ENCODE measurements around the gene IL10RA. TPM values are rescaled to one million over a fixed set of nuclear protein-coding genes. Genes with fewer than 3 reads are reported as not detected.

IL10RA gene
- total and polyA plus RNA-seq, 2 experiments from 2014 or later, result 0.10 TPM; not detected in 1

DNA sequence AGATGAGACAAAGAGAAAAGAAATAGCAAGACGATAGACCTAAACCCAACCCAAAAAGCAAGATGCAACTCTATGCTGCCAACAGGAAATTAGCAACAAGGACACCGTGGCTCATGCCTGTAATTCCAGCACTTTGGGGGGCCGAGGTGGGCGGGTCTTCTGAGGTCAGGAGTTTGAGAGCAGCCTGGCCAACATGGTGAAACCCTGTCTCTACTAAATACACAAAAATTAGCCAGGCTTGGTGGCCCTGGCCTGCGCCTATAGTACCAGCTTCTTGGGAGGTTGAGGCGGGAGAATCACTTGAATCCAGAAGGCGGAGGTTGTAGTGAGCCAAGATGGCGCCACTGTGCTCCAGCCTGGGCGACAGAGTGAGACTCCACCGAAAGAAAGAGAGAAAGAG, 24.3 kb upstream of the IL10RA start:
- H3K27ac ChIP-seq (ENCODE audit: low read depth), result no peak overlapping the region
- H3K79me2 ChIP-seq (replicated peaks; ENCODE audit: insufficient read depth), result no peaks in the 10 kb centered on the region
- Mint-ChIP-seq H3K27ac (no peak overlapping the region), H3K36me3 (ENCODE audit: low read depth) (no peaks in the 10 kb centered on the region), H3K4me1 (peaks cover 2% of the 10 kb centered on the region; the same call in 1 of the 3 replicates), H3K4me3 (no peak overlapping the region), H3K27me3 (ENCODE audit: insufficient read depth, low read depth, poor library complexity) (no peaks in the 10 kb centered on the region), H3K9me3 (no peaks in the 10 kb centered on the region)
- no peaks in the 10 kb centered on the region for H3K36me3 ChIP-seq (ENCODE audit: insufficient read depth)
- no peak overlapping the region for H3K4me3 ChIP-seq
- ATAC-seq (no peak), DNase-seq (ENCODE audit: low spot score) (peak; percentile 29)
- H3K4me2 ChIP-seq, result no peak overlapping the region
- H3K27me3 ChIP-seq (ENCODE audit: insufficient read depth), result no peaks in the 10 kb centered on the region
- no peaks in the 10 kb centered on the region for H3K4me1 ChIP-seq (ENCODE audit: insufficient read depth)
- TF ChIP-seq, protein P1, sequence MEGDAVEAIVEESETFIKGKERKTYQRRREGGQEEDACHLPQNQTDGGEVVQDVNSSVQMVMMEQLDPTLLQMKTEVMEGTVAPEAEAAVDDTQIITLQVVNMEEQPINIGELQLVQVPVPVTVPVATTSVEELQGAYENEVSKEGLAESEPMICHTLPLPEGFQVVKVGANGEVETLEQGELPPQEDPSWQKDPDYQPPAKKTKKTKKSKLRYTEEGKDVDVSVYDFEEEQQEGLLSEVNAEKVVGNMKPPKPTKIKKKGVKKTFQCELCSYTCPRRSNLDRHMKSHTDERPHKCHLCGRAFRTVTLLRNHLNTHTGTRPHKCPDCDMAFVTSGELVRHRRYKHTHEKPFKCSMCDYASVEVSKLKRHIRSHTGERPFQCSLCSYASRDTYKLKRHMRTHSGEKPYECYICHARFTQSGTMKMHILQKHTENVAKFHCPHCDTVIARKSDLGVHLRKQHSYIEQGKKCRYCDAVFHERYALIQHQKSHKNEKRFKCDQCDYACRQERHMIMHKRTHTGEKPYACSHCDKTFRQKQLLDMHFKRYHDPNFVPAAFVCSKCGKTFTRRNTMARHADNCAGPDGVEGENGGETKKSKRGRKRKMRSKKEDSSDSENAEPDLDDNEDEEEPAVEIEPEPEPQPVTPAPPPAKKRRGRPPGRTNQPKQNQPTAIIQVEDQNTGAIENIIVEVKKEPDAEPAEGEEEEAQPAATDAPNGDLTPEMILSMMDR (conservative IDR thresholded peaks at IDR 0.05; ENCODE audit: low read depth in 2 of 2), result peak; percentile 10 to 22; a peak in 2 of 4 replicates
- TF ChIP-seq ZNF331 (CRISPR knock-in tag; IDR thresholded peaks at IDR 0.05; ENCODE audit: low read depth) (no peak), JUNB (IDR thresholded peaks at IDR 0.05; ENCODE audit: unreplicated experiment) (no peak), EZH2phosphoT487 (IDR thresholded peaks at IDR 0.05; ENCODE audit: unreplicated experiment) (no peak), ZNF114 (CRISPR knock-in tag; IDR thresholded peaks at IDR 0.05) (no peak)
- no peaks in the 10 kb centered on the region for H3F3A ChIP-seq (replicated peaks; ENCODE audit: low read depth)
- no peaks in the 10 kb centered on the region for H4K20me1 ChIP-seq (replicated peaks; ENCODE audit: insufficient read depth)
- peak overlapping the region; percentile 66; the same call in 1 of the 2 replicates for H2AFZ ChIP-seq
- H3K9me2 ChIP-seq (ENCODE audit: insufficient read depth), result 0 out of 2 replicates have a peak, but pooled peaks cover 3% of the 10 kb centered on the region

DNA sequence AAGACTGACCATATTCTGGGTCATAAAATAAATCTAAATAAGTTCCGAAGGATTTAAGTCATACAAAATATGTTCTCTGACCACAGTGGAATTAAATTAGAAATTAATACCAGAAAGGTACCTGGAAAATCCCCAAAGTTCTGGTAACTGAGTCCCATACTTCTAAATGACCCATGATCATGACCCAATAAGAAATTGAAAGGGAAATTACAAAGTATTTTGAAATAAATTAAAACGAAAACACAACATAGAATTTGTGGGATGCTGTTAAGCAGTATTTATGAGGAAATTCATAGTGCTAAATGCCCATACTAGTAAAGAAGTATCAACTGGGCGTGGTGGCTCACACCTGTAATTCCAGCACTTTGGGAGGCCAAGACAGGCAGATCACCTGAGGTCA, 23.4 kb upstream of the IL10RA start:
- Histone ChIP-seq H3K9me2 (ENCODE audit: insufficient read depth) (0 out of 2 replicates have a peak, but pooled peaks cover 3% of the 10 kb centered on the region), H3K4me3 (no peak overlapping the region), H3K27ac (ENCODE audit: low read depth) (no peak overlapping the region), H3K79me2 (replicated peaks; ENCODE audit: insufficient read depth) (no peaks in the 10 kb centered on the region), H2AFZ (no peak overlapping the region), H4K20me1 (replicated peaks; ENCODE audit: insufficient read depth) (no peaks in the 10 kb centered on the region), H3F3A (replicated peaks; ENCODE audit: low read depth) (no peaks in the 10 kb centered on the region), H3K4me1 (ENCODE audit: insufficient read depth) (no peaks in the 10 kb centered on the region), H3K36me3 (ENCODE audit: insufficient read depth) (no peaks in the 10 kb centered on the region), H3K4me2 (no peak overlapping the region), H3K27me3 (ENCODE audit: insufficient read depth) (no peaks in the 10 kb centered on the region)
- Mint-ChIP-seq H3K27ac (no peak overlapping the region), H3K27me3 (ENCODE audit: insufficient read depth, low read depth, poor library complexity) (no peaks in the 10 kb centered on the region), H3K36me3 (ENCODE audit: low read depth) (no peaks in the 10 kb centered on the region), H3K4me1 (peaks cover 2% of the 10 kb centered on the region; the same call in 1 of the 3 replicates), H3K9me3 (no peaks in the 10 kb centered on the region), H3K4me3 (no peak overlapping the region)
- ATAC-seq (no peak), DNase-seq (ENCODE audit: low spot score) (no peak)
- TF ChIP-seq, protein P2, sequence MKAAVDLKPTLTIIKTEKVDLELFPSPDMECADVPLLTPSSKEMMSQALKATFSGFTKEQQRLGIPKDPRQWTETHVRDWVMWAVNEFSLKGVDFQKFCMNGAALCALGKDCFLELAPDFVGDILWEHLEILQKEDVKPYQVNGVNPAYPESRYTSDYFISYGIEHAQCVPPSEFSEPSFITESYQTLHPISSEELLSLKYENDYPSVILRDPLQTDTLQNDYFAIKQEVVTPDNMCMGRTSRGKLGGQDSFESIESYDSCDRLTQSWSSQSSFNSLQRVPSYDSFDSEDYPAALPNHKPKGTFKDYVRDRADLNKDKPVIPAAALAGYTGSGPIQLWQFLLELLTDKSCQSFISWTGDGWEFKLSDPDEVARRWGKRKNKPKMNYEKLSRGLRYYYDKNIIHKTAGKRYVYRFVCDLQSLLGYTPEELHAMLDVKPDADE (IDR thresholded peaks at IDR 0.05), result no peak
- TF ChIP-seq EZH2phosphoT487 (IDR thresholded peaks at IDR 0.05; ENCODE audit: unreplicated experiment) (no peak), JUNB (IDR thresholded peaks at IDR 0.05; ENCODE audit: unreplicated experiment) (no peak), ZNF331 (CRISPR knock-in tag; IDR thresholded peaks at IDR 0.05; ENCODE audit: low read depth) (no peak), POLR2AphosphoS5 (IDR thresholded peaks at IDR 0.05; ENCODE audit: low read depth) (no peak), STAT1 (IDR thresholded peaks at IDR 0.05; ENCODE audit: unreplicated experiment) (no peak), EZH2 (IDR thresholded peaks at IDR 0.05; ENCODE audit: low read depth, unreplicated experiment) (no peak)
- TF ChIP-seq, protein P1 (conservative IDR thresholded peaks at IDR 0.05; ENCODE audit: low read depth in 2 of 2), result no peak
- TF ChIP-seq, protein P3, sequence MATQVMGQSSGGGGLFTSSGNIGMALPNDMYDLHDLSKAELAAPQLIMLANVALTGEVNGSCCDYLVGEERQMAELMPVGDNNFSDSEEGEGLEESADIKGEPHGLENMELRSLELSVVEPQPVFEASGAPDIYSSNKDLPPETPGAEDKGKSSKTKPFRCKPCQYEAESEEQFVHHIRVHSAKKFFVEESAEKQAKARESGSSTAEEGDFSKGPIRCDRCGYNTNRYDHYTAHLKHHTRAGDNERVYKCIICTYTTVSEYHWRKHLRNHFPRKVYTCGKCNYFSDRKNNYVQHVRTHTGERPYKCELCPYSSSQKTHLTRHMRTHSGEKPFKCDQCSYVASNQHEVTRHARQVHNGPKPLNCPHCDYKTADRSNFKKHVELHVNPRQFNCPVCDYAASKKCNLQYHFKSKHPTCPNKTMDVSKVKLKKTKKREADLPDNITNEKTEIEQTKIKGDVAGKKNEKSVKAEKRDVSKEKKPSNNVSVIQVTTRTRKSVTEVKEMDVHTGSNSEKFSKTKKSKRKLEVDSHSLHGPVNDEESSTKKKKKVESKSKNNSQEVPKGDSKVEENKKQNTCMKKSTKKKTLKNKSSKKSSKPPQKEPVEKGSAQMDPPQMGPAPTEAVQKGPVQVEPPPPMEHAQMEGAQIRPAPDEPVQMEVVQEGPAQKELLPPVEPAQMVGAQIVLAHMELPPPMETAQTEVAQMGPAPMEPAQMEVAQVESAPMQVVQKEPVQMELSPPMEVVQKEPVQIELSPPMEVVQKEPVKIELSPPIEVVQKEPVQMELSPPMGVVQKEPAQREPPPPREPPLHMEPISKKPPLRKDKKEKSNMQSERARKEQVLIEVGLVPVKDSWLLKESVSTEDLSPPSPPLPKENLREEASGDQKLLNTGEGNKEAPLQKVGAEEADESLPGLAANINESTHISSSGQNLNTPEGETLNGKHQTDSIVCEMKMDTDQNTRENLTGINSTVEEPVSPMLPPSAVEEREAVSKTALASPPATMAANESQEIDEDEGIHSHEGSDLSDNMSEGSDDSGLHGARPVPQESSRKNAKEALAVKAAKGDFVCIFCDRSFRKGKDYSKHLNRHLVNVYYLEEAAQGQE (IDR thresholded peaks at IDR 0.05; ENCODE audit: unreplicated experiment), result no peak
